HG03469 (cell line): ENCODE results near the gene PLIN5.
"Not testable (repeated sequence)": the region's sequence is repeated elsewhere in the genome, so short reads cannot be mapped to it uniquely, and the experiment has no call there.

Experiments
- ATAC-seq: cut with Tn5 transposase; IDR thresholded peaks from one replicate; pipeline ENCODE4 v1.9.1; 2021; ENCODE audit warnings: mild to moderate bottlenecking, moderate library complexity, moderate number of reproducible peaks; ENCODE audit not compliant: unreplicated experiment

PLIN5 gene

DNA sequence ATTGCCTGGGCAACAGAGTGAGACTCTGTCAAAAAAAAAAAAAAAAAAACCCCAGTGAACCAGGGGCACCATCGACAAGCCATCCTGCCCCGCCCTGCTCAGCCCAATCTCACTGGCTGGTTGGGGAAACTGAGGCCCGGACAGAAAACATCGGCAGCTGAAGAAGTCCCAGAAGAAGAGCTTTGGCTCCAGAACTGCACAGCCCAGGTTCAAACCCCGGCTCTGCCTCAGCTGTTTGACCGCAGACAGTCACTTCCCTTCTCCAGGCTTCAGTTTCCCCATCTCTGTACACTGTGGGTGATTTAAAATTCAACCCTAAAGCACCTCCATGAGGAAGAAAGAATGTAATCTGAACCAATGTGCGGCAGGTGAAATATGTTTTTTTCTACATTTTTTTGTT, 33.9 kb upstream of the PLIN5 start:
- ATAC-seq = no peak

DNA sequence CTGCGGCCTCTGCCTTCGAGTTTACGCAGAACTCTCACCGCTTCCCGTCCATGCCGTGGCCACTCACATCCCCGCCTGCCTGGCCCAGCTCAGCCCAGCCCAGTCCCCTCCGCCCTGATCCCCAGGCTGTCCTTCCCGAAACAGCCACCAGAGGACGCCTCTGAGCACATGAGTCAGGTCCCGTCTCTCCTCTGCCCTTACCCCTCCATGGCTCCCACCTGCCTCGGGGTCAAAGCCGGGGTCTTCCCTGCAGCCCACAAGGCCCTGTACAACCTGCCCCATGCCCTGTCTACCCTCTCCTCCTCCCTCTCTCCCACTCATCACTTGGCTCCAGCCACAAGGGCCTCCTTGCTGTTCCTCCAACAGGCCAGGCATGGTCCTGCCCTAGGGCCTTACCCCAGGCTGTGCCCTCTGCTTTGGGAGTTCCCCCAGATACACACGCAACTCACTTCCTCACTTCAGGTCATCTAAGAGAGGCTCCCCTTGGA, 32.6 kb upstream of the PLIN5 start:
- ATAC-seq = no peak

DNA sequence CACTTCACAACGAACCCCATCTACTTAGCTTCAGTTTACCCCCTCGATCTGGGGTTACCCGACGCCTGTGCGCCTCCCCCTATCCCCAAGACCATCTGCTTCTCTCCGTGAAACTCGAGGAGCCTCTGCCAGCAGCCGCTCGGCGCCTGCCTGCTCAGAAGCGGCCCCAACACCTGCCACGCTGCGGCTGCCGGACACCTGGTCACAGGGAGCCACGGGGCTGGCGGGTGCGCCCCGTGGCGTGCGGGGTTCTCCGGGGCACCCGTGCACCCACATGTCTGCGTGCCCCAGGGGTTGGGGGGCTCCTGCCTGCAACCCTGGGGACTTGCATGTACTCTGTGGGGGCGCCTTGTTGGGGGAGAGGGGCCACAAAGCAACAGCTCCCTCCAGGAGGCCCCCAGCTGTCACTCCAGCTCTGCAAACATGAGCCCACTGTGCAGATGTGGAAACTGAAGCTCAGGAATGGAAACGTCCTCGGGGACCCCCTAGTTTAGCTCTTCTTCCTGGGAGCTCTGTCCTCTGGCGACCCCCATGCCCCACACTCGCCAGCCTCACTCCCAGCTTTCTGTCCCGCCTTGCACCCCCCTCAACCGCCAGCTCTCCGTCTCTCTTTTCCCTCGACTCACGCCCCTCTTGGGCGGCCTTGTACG, 31.5 kb upstream of the PLIN5 start:
- ATAC-seq = no peak

DNA sequence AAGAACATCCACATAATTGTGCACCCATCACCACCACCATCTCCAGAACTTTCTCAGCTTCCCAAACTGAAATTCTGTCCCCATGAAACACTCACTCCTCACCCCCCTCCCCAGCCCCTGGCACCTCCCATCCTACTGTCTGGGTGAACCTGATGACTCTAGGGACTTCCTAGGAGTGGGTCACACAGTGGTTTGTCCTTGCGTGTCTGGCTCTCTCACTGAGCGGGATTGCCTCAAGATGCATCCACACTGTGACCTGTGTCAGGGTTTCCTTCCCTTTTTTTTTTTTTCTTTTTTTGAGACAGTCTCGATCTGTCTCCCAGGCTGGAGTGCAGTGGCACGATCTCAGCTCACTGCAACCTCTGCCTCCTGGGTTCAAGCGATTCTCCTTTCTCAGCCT, 28.5 kb upstream of the PLIN5 start:
- ATAC-seq = not testable (repeated sequence)

DNA sequence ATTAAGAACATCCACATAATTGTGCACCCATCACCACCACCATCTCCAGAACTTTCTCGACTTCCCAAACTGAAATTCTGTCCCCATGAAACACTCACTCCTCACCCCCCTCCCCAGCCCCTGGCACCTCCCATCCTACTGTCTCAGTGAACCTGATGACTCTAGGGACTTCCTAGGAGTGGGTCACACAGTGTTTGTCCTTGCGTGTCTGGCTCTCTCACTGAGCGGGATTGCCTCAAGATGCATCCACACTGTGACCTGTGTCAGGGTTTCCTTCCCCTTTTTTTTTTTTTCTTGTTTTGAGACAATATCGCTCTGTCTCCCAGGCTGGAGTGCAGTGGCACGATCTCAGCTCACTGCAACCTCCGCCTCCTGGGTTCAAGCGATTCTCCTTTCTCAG, 27.1 kb upstream of the PLIN5 start:
- not testable (repeated sequence) for ATAC-seq

DNA sequence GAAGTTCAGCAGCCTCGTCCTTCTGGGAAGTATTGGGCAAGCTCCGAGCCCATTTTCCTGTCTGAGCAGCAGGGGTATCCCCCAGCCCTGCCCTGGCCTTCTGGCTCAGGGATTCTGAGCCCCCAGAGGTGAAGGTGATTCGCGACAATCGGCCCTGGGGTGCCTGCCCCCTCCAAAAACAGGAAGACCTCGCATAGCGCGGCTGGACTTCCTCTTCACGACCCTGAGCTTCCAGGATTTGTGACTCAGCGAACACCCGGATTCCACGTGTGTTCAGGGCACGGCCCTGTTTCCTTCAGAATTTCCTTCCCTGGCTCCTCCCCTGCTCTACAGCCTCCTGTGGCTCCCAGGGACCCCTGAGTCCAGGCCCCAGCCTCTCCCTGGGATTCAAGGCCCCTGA, 24.5 kb upstream of the PLIN5 start, which contains the start of gene SEMA6B:
TSS of gene SEMA6B (minus strand) at position 116 of the 400 bp plus-strand sequence. CDS start 1,227 bp downstream, outside the sequence.
- no peak for ATAC-seq

DNA sequence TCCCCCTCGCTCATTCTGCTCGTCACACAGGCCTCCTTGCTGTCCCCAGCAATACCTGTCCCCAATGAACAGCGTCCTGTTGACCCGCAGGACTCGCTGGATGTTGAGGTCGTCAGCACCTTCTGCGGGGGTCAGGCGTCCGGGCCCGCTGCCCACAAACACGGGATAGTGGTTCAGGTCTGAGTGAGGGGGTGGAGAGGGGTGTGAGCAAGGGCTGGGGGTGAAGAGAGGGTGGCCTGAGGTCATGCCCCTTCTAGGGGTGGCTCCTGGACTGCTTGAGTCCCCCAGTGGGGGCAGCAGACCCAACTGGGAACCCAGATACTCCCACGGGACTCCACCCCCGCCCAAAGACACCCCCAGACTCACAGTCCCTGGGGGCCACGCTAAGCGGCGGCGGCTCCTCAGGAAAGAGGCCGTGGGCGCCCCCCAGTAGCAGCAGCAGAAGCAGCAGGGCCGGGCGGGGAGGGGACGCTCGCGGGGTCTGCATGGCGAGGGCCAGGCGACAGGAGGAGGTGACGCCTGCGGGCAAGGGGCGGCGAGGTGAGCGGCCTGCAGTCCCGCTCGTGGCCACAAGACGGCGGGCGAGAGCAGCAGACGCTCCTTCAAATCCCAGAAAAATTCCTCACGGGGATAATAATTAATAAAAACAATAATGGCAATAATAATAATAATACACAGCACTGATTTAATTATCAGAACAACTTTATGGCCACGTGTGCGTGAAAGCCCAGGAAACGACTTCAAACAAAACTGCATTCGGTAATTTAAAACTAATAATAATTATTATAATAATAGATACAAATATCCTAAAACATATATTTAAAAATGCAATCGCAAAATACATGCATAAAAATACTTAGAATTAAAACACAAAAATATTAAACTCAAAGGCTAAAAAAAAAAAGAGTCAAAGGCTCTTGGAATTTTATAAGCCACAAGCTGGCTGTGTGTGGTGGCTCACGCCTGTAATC, 23.2 kb upstream of the PLIN5 start:
- no peak for ATAC-seq

DNA sequence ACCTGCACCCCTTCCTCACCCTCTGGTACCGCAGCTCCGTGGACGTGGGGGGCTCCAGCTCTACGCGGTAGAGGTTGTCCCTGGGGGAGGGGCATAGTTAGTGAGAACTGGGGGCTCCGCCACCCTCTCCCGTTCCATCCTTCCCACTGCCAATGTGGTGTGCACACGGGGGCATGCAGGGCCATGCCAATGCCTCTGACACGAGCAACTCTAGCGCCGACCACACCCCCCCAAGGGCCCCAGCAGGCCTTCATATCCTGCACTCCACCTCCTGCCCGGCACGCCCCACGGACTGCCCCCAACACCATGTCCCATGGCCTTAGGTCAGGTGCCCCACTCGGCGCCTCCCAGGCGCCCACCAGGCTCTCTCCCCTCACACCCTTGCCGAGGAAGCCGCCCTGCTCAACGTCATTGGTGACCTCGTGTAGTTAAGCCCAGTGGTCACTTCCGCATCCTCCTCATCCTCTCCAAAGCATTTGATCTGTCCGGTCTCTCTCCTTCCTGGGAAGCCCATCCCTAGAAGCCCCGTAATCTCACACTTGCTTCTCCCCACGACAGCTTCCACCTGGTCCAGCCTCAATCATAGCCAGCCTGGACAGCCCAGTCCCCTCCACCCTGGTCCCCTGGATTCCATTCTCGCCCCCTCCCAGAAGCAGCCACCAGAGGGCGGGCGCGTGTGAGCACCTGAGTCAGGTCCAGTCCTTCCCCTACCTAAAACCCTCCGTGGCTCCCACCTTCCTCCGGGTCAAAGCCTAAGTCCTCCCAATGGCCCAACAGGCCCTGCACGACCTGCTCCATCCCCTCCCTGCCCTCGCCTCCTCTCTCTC, 22.3 kb upstream of the PLIN5 start:
- ATAC-seq = no peak

DNA sequence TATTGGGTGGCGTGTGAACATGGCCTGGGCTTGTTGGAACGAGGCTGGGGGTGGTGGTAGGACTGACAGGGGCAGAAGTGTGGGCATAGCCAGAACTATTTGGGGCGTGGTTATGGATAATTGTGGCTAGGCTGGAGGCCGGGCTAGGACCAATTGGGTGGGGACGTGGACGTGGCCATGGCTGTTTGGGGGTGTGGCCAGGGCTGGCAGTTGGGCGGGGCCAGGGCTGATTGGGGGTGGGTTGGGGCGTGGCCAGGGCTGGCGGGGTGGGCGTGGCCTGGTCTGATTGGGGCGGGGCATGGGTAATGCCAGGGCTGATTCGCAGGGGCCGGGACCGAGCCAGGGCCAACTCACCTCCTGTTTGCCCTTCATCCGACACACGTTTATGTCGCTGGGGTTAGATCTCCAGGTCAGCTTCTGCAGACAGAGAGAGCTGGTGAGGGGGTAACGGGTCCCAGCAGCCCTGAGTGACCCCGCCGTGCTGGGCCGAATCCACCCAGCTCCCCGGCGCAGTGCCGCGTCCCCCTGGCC, 21.6 kb upstream of the PLIN5 start:
- ATAC-seq = no peak

DNA sequence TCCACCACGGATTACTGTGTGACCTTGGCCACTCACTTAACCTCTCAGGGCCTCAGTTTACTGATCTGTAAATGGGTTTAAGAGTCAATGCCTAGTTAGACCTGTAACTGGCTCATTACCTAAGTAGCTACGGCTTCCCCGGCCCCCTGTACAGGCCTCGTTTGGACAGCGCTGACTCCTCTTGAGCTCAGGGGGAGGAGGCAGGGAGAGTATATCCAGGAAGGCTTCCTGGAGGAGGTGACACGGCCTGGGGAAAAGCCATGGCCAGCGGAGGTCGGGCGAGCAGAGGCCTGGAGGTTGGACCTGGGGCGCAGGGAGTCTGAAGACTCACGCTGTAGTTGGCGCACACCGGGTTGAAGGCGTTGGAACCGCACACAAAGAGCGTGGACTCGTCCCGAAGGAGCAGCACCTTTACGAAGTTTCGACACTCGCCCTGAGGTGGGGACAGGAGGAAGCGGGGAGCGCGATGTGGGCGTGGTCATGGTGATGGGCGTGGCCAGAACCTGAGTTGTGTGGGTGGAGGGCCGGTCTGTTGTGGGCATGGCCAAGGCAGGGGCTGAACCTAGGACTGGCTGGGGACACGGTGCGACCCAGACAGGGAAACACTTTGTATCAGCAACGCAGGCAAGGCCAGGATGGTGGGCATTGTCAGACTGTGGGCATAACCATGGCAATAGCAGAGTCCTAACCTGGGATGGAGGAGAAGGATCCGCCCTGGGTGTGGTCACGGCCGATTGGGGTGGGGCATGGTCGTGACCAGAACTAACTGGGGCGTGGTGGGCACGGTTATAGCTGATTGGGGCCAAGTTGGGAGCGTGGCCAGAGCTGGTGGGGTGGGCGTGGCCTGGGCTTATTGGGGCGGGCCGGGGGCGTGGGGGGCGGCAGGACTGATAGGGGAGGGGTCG, 20.9 kb upstream of the PLIN5 start:
- no peak for ATAC-seq

DNA sequence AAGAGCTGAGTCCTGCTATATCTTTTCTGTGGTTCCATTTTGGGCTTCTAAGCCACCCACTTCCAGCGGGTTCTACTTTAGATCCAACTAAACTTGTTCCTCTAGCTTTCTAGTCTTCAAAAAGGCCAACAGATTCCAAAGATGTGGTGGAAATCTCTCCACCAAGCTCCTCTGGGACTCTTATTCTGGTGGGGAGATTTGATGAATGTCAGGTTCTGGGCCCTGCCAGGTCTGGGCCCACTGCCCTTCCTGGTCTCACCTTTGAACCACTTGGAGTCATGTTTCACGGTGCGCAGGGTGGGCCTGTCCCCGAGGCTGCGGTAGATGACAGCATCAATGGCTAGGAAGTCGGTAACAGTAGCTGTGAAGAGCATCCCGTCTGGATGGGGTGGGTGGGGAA, 19.7 kb upstream of the PLIN5 start:
- no peak for ATAC-seq

DNA sequence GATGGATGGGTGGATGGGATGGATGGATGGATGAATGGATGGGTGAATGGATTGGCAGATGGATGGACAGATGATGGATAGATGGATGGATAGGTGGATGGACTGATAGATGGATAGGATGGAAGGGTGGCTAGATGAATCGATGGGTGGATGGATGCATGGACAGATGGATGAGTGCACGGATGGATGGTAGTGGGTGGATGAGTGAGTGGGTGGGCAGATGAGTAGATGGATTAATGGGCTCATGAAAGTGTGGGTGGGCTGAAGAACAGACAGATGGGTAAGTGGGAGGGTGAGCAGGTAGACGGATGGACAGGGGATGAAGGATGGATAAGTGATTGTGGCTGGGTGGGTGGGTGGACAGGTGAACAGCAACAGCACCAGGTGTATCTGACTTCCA, 18.8 kb upstream of the PLIN5 start:
- ATAC-seq = no peak

DNA sequence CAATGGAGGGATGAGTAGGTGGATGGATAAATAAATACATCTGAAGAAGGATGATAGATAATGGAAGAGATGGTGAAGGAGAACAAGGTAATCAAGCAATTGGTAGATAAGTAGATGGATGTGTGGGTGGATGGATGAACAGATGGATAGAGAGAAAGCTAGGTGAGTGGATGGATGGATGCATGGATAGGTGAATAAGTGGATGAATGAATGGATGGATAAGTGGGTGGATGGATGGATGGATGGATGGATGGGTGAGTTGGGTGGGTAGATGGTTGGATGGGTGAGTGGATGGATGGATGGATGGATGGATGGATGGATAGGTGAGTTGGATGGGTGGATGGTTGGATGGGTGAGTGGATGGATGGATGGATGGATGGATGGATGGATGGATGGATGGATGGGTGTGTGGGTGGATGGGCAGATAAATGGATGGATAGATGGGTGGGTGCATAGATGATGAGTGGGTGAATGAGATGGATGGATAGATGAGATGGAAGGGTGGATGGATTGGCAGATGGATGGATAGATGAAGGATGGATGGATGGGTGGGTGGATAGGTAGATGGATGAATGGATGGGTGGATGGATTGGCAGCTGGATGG, 18.2 kb upstream of the PLIN5 start:
- no peak for ATAC-seq

DNA sequence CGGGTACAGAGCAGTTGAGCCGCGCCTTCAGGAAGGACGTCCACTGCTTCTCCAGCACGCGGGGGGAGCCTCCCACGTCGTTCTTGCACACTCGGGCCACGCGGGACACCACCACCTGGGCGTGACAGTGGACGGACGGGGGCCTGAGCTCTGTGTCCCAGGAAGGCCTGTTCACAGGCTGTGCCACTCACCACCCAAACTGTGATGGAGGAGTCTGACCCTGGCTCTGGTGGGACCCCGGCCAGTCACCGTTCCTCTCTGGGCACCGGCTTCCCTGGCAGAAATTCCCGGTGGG, 17.4 kb upstream of the PLIN5 start:
- ATAC-seq = no peak

DNA sequence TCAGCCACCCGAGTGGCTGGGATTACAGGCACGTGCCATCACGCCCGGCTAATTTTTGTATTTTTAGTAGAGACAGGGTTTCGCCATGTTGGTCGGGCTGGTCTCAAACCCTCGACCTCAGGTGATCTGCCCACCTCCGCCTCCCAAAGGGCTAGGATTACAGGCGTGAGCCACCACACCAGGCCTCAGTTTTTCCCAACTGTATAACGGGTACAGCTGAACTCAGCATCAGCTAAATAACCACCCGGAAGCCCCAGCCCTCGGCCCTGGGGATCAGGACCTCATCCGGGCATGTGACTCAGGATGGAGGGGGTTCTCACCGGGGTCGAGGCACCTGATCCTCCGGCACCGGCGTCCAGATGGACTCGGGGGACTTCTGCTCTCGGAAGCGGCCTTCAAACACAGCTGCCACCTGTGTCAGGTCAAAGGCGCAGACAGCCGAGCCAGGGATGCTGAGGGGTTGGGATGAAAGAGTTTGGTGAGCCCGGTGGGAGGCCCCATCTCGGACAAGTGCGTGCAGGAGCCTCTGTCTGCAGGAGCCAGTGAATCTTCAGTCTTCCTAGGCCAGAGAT, 15.5 kb upstream of the PLIN5 start:
- no peak for ATAC-seq

DNA sequence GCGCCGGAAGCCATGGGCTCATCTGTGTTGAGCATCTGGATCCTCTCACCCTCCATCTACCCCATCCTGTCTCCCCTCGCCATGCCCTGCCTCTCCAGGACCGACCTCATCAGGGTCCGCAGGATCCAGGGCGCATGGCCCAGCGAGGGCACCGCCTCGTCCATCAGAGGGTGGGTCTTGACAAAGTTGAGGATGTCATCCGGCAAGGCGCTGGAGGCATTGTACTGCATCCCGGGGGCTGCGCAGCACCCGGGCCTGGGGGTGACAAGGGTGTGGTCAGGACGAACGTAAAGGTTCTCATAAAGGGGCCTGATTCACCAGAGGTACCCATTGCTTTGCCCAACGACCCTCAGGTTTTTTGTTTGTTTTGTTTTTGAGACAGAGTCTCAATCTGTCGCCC, 15.0 kb upstream of the PLIN5 start:
- no peak for ATAC-seq

DNA sequence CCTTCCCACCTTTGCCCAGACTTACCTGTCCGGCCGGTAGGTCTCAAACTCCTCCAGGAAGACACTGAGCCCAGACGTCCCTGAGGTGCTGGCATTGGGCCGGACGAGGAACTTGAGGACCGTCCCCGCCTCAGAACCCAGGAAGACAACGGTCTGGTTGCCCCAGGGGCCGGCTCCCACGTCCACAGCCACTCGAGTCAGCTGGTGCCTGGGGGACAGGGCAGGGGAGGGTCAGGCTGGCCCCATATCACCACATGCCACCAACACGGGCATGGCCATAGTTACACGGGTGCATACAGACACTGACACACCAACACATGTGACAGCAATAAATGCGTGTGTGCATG, 13.2 kb upstream of the PLIN5 start:
- no peak for ATAC-seq

DNA sequence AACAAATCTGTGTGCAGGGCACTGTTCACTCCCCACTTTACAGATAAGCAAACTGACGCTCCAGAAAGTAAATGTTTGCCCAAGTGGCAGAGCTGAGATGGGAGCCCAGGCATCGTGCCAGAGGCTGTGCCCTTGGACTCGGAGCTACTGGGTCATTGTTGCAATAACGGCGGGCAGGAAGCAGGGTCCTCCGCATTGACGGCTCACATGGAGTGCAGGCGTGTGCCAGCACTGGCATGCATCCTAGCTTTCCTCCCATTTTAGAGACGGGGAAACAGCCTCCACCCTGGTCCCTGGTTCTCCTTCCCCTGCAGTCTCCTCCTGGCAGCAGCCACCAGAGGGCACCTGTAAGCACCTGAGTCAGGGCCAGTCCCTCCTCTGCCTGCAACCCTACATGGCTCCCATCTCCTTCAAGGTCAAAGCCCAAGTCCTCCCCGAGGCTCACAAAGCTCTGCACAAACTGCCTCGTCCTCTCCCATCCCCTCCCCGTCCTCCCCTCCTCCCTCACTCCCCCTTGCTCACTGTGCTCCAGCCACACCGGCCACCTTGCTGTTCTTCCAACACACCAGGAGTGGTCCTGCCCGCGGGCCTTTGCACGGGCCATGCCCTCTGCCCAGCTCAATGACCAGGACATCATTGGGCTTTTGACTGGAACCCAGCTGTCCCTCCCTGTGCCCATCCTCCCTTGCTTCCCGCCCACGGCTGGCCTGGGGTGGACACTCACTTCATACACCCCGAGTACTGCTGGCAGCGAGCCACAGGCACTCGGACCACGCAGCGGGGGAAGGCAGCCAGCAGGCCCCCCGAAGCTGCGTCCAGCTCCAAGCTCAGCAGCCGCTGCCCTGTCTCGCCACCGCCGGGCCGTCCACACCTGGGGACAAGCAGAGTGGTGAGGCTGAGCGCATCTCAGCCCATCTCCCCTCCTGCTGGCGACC, 12.5 kb upstream of the PLIN5 start:
- ATAC-seq = no peak
